Measurements from ENCODE around the gene THADA.
"Not testable (repeated sequence)": the region's sequence is repeated elsewhere in the genome, so short reads cannot be mapped to it uniquely, and the experiment has no call there.

The THADA gene

GRCh38 chr2:43314299-43314927 is 281.4 kb downstream of the THADA start:
- no peak for DNase-seq

GRCh38 chr2:43313642-43314017 is 282.2 kb downstream of the THADA start:
- no peak for DNase-seq

- DNase-seq: no peak
These were observed 282.8 kb downstream of the THADA start for GRCh38 chr2:43312755-43313641.

- DNase-seq: no peak
These were observed 284.6 kb downstream of the THADA start for GRCh38 chr2:43311276-43311675.

- no peak for DNase-seq
These were observed 285.9 kb downstream of the THADA start for GRCh38 chr2:43309935-43310334.

- DNase-seq: no peak
These were observed 287.9 kb downstream of the THADA start for GRCh38 chr2:43307973-43308372.

- no peak for DNase-seq
These were observed 288.8 kb downstream of the THADA start for GRCh38 chr2:43307046-43307445.

- no peak for DNase-seq
These were observed 289.6 kb downstream of the THADA start for GRCh38 chr2:43306197-43306596.

- no peak for DNase-seq
These were observed 290.3 kb downstream of the THADA start for GRCh38 chr2:43305517-43305916.

- DNase-seq: no peak
These were observed 290.8 kb downstream of the THADA start for GRCh38 chr2:43305012-43305411.

GRCh38 chr2:43303889-43304288 is 291.9 kb downstream of the THADA start:
- no peak for DNase-seq

GRCh38 chr2:43302961-43303494 is 292.8 kb downstream of the THADA start:
- DNase-seq: no peak

GRCh38 chr2:43302182-43302960 is 293.5 kb downstream of the THADA start:
- no peak for DNase-seq

- no peak for DNase-seq
These were observed 294.9 kb downstream of the THADA start for GRCh38 chr2:43300781-43301583.

- DNase-seq: no peak
These were observed 295.6 kb downstream of the THADA start for GRCh38 chr2:43300222-43300621.

- no peak for DNase-seq
These were observed 297.3 kb downstream of the THADA start for GRCh38 chr2:43298500-43298899.

- DNase-seq: not testable (repeated sequence)
These were observed 298.1 kb downstream of the THADA start for GRCh38 chr2:43297740-43298139.

- DNase-seq: no peak
These were observed 300.8 kb downstream of the THADA start for GRCh38 chr2:43294973-43295603.

- DNase-seq: peak; percentile 5
These were observed 301.8 kb downstream of the THADA start for GRCh38 chr2:43293744-43294695.

- no peak for DNase-seq
These were observed 302.7 kb downstream of the THADA start for GRCh38 chr2:43292851-43293743.

All from stimulated activated CD4-positive, alpha-beta T cell treated with anti-CD3 and anti-CD28 coated beads, Interleukin-12 subunit alpha, Interleukin-12 subunit beta, amount 100 ng/mL, for 4 hours (primary cell).